HepG2 (cell line): ENCODE measurements around the gene NCOA7. TPM values are rescaled to one million over a fixed set of nuclear protein-coding genes. Genes with fewer than 3 reads are reported as not detected.

ENCODE experiments used
- ATAC-seq: fragments of 200-7000 bp; cut with Tn5 transposase; 3 replicates; pipeline ENCODE4 v1.9.1; 2020; ENCODE audit warnings: mild to moderate bottlenecking, moderate library complexity
- BruUV-seq: library from RNA; stranded (reverse); fragments of 400-500 nt; replicated peaks from 2 replicates; lab custom pipeline; 2021; lab: Mats Ljungman, UMichigan
- CTCF ChIA-PET: fragments of 300-600 bp; formaldehyde crosslinking; extraction: SDS; loops from one replicate; lab custom pipeline; 2021; ENCODE audit warnings: low total read pairs, inconsistent platforms, low intra/inter-chr PET ratio; lab: Yijun Ruan, JAX
- POLR2A ChIA-PET: fragments of 350-600 bp; sonication (Branson Sonifier 250); formaldehyde crosslinking; loops from one replicate; lab custom pipeline; 2020; ENCODE audit warnings: antibody characterized with exemption, inconsistent platforms; lab: Yijun Ruan, JAX
- DNase-seq: peaks from one replicate; pipeline ENCODE4 v3.0.0-alpha.2; 2015; ENCODE audit warnings: low spot score
- FAIRE-seq: peaks from 3 replicates; lab custom pipeline; 2011; peaks lifted over from hg19 to GRCh38; lab: Jason Lieb, UNC
- H2AFZ ChIP-seq: one replicate; pipeline ENCODE4 v1.6.1; 2011; ENCODE audit warnings: low read length, inconsistent platforms
- H3K27ac ChIP-seq: fragments of 300-600 bp; 3 replicates; pipeline ENCODE4 v1.8.0; 2011; ENCODE audit warnings: mixed run types, mild to moderate bottlenecking, mixed read lengths, low read length, inconsistent platforms; ENCODE audit not compliant: insufficient read depth; ENCODE audit errors: extremely low read length
- H3K27me3 ChIP-seq, 2 experiments: fragments of 200-600 bp in 1 of 2; 2 replicates in 1 of 2; 3 replicates in 1 of 2; pipeline versions ENCODE4 v1.6.0 to v1.8.0; 2011; ENCODE audit warnings: low read length in 2 of 2, mild to moderate bottlenecking in 2 of 2, moderate library complexity in 2 of 2, inconsistent platforms in 1 of 2; ENCODE audit not compliant: insufficient read depth in 2 of 2, control insufficient read depth in 1 of 2
- H3K36me3 ChIP-seq, 2 experiments: fragments of 200-600 bp in 1 of 2; replicated peaks in 1 of 2; 2 replicates in 1 of 2; 3 replicates in 1 of 2; pipeline versions ENCODE4 v1.5.1 to v1.8.0; 2011; ENCODE audit warnings: low read length in 2 of 2, inconsistent platforms in 1 of 2; ENCODE audit not compliant: insufficient read depth in 2 of 2, control insufficient read depth in 1 of 2
- H3K4me1 ChIP-seq: 2 replicates; pipeline ENCODE4 v1.5.1; 2012; ENCODE audit warnings: low read length, inconsistent platforms; ENCODE audit not compliant: insufficient read depth
- H3K4me2 ChIP-seq: 2 replicates; pipeline ENCODE4 v1.6.0; 2011; ENCODE audit warnings: low read depth, low read length, inconsistent platforms
- H3K4me3 ChIP-seq, 3 experiments: fragments of 200-600 bp in 1 of 3; sonication (generic), shearing (Covaris generic) in 1 of 3; replicated peaks in 1 of 3; 2 replicates each; pipeline ENCODE4 v1.5.1; 2011 to 2016; ENCODE audit warnings: low read length in 3 of 3, inconsistent platforms in 2 of 3, low read depth in 2 of 3, mild to moderate bottlenecking in 2 of 3, control low read depth in 1 of 3, mixed read lengths in 1 of 3; ENCODE audit not compliant: insufficient read depth in 1 of 3
- H3K79me2 ChIP-seq: one replicate; pipeline ENCODE4 v1.6.1; 2011; ENCODE audit warnings: low read length, inconsistent platforms; ENCODE audit not compliant: insufficient read depth
- H3K9ac ChIP-seq: 2 replicates; pipeline ENCODE4 v1.6.0; 2011; ENCODE audit warnings: mild to moderate bottlenecking, low read depth, low read length, inconsistent platforms; ENCODE audit not compliant: insufficient read depth
- H3K9me3 ChIP-seq: 2 replicates; pipeline ENCODE4 v1.5.1; 2012; ENCODE audit warnings: mild to moderate bottlenecking, low read length
- H4K20me1 ChIP-seq: 2 replicates; pipeline ENCODE4 v1.6.0; 2011; ENCODE audit warnings: inconsistent platforms, mild to moderate bottlenecking, low read length, moderate library complexity; ENCODE audit not compliant: insufficient read depth
- ARNTL ChIP-seq: sonication (generic); formaldehyde crosslinking; IDR thresholded peaks from 2 replicates; pipeline ENCODE4 v1.4.0; 2020; ENCODE audit warnings: mild to moderate bottlenecking, missing genetic modification reagents
- CBX2 ChIP-seq, 2 experiments: fragments of 200-600 bp in 1 of 2; sonication (generic); formaldehyde crosslinking in 1 of 2; IDR thresholded peaks; 2 replicates each; pipeline versions ENCODE4 v1.7.0 to v1.8.1; 2018 to 2022; ENCODE audit warnings: low read depth in 2 of 2, low read length in 1 of 2, mild to moderate bottlenecking in 1 of 2, missing genetic modification reagents in 1 of 2
- CCDC6 ChIP-seq: sonication (generic); formaldehyde crosslinking; IDR thresholded peaks from 2 replicates; pipeline ENCODE4 v1.8.1; 2022; ENCODE audit warnings: mild to moderate bottlenecking, missing genetic modification reagents, moderate library complexity
- DNMT1 ChIP-seq: sonication (generic); formaldehyde crosslinking; IDR thresholded peaks from 2 replicates; pipeline ENCODE4 v1.5.1; 2020; ENCODE audit warnings: mild to moderate bottlenecking, missing genetic modification reagents
- GFI1 ChIP-seq: sonication (generic); formaldehyde crosslinking; IDR thresholded peaks from 2 replicates; pipeline ENCODE4 v1.5.0; 2020; ENCODE audit warnings: missing genetic modification reagents, mild to moderate bottlenecking, borderline replicate concordance
- RFX3 ChIP-seq: IDR thresholded peaks from 2 replicates; pipeline ENCODE4 v1.6.1; 2016; ENCODE audit warnings: missing biosample characterization, missing genetic modification reagents
- SIN3A ChIP-seq: IDR thresholded peaks from 2 replicates; pipeline ENCODE4 v1.6.1; 2011; ENCODE audit warnings: low read depth, mild to moderate bottlenecking, control low read depth, low read length, borderline replicate concordance
- SIX4 ChIP-seq: sonication (generic); formaldehyde crosslinking; IDR thresholded peaks from 2 replicates; pipeline ENCODE4 v1.4.0; 2020; ENCODE audit warnings: missing genetic modification reagents
- STAG1 ChIP-seq: sonication (generic); formaldehyde crosslinking; IDR thresholded peaks from 2 replicates; pipeline ENCODE4 v1.4.0; 2020; ENCODE audit warnings: missing genetic modification reagents
- TGIF2 ChIP-seq: IDR thresholded peaks from 2 replicates; pipeline ENCODE4 v1.6.1; 2016; ENCODE audit warnings: control low read depth, missing compliant biosample characterization
- THYN1 ChIP-seq: sonication (generic); formaldehyde crosslinking; IDR thresholded peaks from 2 replicates; pipeline ENCODE4 v1.8.1; 2023; ENCODE audit warnings: low read depth, mild to moderate bottlenecking, moderate library complexity, missing genetic modification reagents, borderline replicate concordance
- ZBTB42 ChIP-seq: sonication (generic); formaldehyde crosslinking; IDR thresholded peaks from 2 replicates; pipeline ENCODE4 v1.5.0; 2020; ENCODE audit warnings: mild to moderate bottlenecking, missing genetic modification reagents
- ZFP1 ChIP-seq: IDR thresholded peaks from 2 replicates; pipeline ENCODE4 v1.6.1; 2016
- ZNF460 ChIP-seq: sonication (generic); formaldehyde crosslinking; IDR thresholded peaks from 2 replicates; pipeline ENCODE4 v1.5.1; 2020; ENCODE audit warnings: missing genetic modification reagents, mild to moderate bottlenecking, borderline replicate concordance
- WGBS: methylation state at CpG from one replicate; pipeline ENCODE4 v1.1.6; 2017; ENCODE audit warnings: low lambda C conversion rate; 5-methylcytosine and 5-hydroxymethylcytosine counted together
- in situ Hi-C: cut with HindIII; loops from 2 replicates; pipeline ENCODE4 v1.10.0; 2017; ENCODE audit warnings: low pct_unique_long_range_greater_than_20kb; ENCODE audit not compliant: extremely low pct_ligation_motif_present
- intact Hi-C: fragments of 100-400 bp; cut with micrococcal nuclease; formaldehyde crosslinking; loops from one replicate; pipeline ENCODE4 v1.10.0; 2022; ENCODE audit not compliant: unreplicated experiment
- polyA plus RNA-seq, 8 experiments: library from polyadenylated mRNA; depleted of rRNA in 3 of 8; stranded (reverse) in 7 of 8; unstranded in 1 of 8; fragments of >200 nt; fragmentation: Illumina TruSeq in 4 of 8; extraction: Trizol in 4 of 8; gene quantifications; 2 replicates each; pipeline versions ENCODE4 v1.2.1 to v1.2.3, GENCODE V29; 2011 to 2016; ENCODE audit warnings: low read depth in 4 of 8, missing spikeins in 1 of 8, mixed read lengths in 1 of 8; ENCODE audit not compliant: insufficient read depth in 1 of 8
- total RNA-seq, 5 experiments: library from RNA; depleted of rRNA; stranded (reverse); fragments of >200 nt; fragmentation: Illumina TruSeq; extraction: Trizol; gene quantifications; 2 replicates each; pipeline ENCODE4 v1.2.3, GENCODE V29; 2016; ENCODE audit warnings: low read depth in 1 of 5
- TF ChIP-seq, protein P1 (sequence below): sonication (generic); formaldehyde crosslinking; IDR thresholded peaks from 2 replicates; pipeline ENCODE4 v1.8.1; 2023; ENCODE audit warnings: missing genetic modification reagents, inconsistent platforms, borderline replicate concordance
- TF ChIP-seq, protein P2 (sequence below): sonication (generic); formaldehyde crosslinking; IDR thresholded peaks from 2 replicates; pipeline ENCODE4 v1.5.0; 2020; ENCODE audit warnings: mild to moderate bottlenecking, missing genetic modification reagents, moderate library complexity
- TF ChIP-seq, protein P3 (sequence below): IDR thresholded peaks from 2 replicates; pipeline ENCODE4 v1.6.1; 2012; ENCODE audit warnings: low read depth, low read length, improper control_type of control experiment

The NCOA7 gene
- total and polyA plus RNA-seq, 2 of the 13 experiments (the other 11 are each of a cell fraction or from before 2014, with no cell fraction given), result 13.6 to 20.8 TPM

DNA sequence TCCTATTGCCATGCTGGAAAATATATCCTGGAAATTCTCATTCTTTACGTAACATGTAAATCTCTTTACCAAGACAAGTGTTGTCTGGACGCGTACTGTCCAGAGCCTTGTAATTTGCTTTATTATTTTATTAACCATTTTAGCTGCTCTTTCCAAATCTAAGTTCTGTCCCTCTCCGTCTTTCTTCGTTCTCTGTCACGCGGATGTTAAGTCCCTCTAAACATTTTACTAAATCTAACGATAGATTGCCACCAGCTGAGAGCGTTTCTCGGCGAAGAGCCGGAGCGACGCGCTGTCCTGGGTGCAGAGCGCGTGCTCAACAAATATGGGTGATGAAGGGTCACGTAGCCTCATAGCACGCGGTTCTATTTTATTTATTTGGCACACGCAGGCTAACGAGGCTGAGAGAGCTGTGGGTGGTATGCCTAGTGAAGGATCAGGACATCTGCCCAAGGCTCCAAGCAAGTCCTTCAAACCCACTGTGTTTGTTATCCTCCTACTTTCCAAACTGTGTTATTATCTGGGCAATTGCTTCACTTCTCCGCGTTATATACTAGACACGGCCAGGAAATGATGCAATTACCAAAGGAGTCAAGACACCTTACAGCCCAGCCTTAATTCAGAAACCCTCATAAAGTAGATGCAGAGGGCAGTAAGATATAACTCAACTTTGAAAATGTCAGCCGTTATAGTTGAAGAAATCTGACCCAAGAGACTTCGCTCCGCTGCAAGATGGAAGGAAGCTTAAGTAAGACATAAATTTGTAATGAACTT lies 10.0 kb upstream of the NCOA7 start (continued):
- TF ChIP-seq, protein P1, sequence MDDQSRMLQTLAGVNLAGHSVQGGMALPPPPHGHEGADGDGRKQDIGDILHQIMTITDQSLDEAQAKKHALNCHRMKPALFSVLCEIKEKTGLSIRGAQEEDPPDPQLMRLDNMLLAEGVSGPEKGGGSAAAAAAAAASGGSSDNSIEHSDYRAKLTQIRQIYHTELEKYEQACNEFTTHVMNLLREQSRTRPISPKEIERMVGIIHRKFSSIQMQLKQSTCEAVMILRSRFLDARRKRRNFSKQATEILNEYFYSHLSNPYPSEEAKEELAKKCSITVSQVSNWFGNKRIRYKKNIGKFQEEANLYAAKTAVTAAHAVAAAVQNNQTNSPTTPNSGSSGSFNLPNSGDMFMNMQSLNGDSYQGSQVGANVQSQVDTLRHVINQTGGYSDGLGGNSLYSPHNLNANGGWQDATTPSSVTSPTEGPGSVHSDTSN (CRISPR knock-in tag), result peak; percentile 66; the same call in 1 of the 2 replicates
- TF ChIP-seq GFI1 (CRISPR knock-in tag) (peak; percentile 31; the same call in 1 of the 2 replicates), SIN3A (peak; percentile 79; the same call in 1 of the 2 replicates), ARNTL (CRISPR knock-in tag) (no peak)
- TF ChIP-seq, all 625 proteins: peak for 244

DNA sequence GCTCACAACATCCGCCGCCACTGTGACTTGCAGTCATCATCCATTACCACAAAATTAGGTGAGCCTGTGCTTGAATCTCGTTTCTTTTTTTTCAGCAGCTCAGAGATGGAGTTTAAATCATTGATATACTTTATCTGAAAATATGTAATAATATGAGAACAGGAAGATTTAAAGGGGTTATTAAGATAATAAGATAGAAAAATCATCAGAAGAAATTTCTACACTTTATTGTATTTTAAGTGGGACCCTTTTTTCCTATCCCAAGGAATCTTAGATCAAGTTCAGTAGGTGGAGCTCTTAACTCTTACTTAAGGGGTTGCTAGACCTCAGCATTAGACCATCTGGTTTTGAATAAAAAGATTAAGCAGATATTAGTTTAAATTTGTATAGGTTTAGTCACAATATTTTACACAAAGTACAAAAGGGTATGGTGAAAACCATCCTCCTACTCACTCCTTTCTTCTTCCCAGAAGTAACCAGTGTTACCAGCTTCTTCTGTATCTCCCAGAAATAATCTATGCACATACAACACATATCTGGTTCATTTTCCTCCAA lies 9.4 kb upstream of the NCOA7 start:
- TSS peak; percentile 72 for BruUV-seq
- Histone ChIP-seq H3K9ac (peak overlapping the region; percentile 81), H4K20me1 (no peaks in the 10 kb centered on the region), H3K4me1 (peaks cover 27% of the 10 kb centered on the region), H3K79me2 (no peaks in the 10 kb centered on the region), H3K4me3 (peak overlapping the region; percentile 60 to 85 (median 81)), H3K9me3 (no peaks in the 10 kb centered on the region), H3K27ac (peak overlapping the region; percentile 83), H2AFZ (peak overlapping the region; percentile 97), H3K27me3 (no peaks in the 10 kb centered on the region; a peak in 1 of 5 replicates), H3K36me3 (no peaks in the 10 kb centered on the region), H3K4me2 (peak overlapping the region; percentile 90)
- intact Hi-C loops, result loop anchor here (1.0 kb wide), 1 partner anchor 172 kb away; no protein-coding TSS in a partner anchor
- CTCF ChIA-PET, result no interaction called here
- FAIRE-seq (no peak), DNase-seq (no peak), ATAC-seq (no peak; the same call in 1 of the 3 replicates)
- in situ Hi-C loops, result no loop called here
- WGBS, result 0% methylated on average over 3 of the region's 3 CpGs
- POLR2A ChIA-PET, result interaction anchor here (1.2 to 2.4 kb wide), 6 partner anchors 9 to 480 kb away, joined by 3 to 107 read pairs (median 9); partner anchors contain the start of genes HDDC2, HEY2, HINT3 and NCOA7
- TF ChIP-seq ZNF460 (CRISPR knock-in tag) (no peak), DNMT1 (no peak), ZFP1 (CRISPR knock-in tag) (no peak), CBX2 (IDR thresholded peaks at IDR 0.05; ENCODE audit: low read depth, low read length) (no peak), CBX2 (CRISPR knock-in tag; IDR thresholded peaks at IDR 0.05; ENCODE audit: low read depth) (no peak), THYN1 (CRISPR knock-in tag) (0 out of 2 replicates have a peak, but pooled peaks have one; percentile 38), SIX4 (CRISPR knock-in tag) (no peak), RFX3 (no peak), TGIF2 (CRISPR knock-in tag) (no peak), CCDC6 (CRISPR knock-in tag) (no peak), ZBTB42 (no peak), STAG1 (CRISPR knock-in tag) (peak; percentile 25)
- TF ChIP-seq, protein P2, sequence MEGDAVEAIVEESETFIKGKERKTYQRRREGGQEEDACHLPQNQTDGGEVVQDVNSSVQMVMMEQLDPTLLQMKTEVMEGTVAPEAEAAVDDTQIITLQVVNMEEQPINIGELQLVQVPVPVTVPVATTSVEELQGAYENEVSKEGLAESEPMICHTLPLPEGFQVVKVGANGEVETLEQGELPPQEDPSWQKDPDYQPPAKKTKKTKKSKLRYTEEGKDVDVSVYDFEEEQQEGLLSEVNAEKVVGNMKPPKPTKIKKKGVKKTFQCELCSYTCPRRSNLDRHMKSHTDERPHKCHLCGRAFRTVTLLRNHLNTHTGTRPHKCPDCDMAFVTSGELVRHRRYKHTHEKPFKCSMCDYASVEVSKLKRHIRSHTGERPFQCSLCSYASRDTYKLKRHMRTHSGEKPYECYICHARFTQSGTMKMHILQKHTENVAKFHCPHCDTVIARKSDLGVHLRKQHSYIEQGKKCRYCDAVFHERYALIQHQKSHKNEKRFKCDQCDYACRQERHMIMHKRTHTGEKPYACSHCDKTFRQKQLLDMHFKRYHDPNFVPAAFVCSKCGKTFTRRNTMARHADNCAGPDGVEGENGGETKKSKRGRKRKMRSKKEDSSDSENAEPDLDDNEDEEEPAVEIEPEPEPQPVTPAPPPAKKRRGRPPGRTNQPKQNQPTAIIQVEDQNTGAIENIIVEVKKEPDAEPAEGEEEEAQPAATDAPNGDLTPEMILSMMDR (CRISPR knock-in tag), result peak; percentile 41
- TF ChIP-seq, protein P3, sequence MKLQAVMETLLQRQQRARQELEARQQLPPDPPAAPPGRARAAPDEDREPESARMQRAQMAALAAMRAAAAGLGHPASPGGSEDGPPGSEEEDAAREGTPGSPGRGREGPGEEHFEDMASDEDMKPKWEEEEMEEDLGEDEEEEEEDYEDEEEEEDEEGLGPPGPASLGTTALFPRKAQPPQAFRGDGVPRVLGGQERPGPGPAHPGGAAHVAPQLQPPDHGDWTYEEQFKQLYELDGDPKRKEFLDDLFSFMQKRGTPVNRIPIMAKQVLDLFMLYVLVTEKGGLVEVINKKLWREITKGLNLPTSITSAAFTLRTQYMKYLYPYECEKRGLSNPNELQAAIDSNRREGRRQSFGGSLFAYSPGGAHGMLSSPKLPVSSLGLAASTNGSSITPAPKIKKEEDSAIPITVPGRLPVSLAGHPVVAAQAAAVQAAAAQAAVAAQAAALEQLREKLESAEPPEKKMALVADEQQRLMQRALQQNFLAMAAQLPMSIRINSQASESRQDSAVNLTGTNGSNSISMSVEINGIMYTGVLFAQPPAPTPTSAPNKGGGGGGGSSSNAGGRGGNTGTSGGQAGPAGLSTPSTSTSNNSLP, result no peak
